GM19395 (cell line): ENCODE measurements around the gene C2orf72.
"Not testable (repeated sequence)": the region's sequence is repeated elsewhere in the genome, so short reads cannot be mapped to it uniquely, and the experiment has no call there.

Experiments
- ATAC-seq: cut with Tn5 transposase; IDR thresholded peaks from one replicate; pipeline ENCODE4 v1.9.1; 2021; ENCODE audit warnings: mild to moderate bottlenecking, moderate library complexity; ENCODE audit not compliant: unreplicated experiment

C2orf72 gene

GRCh38 chr2:231037202-231037730 lies at the start of gene C2orf72:
Gene C2orf72 (plus strand): TSS chr2:231037523. CDS start chr2:231037566, 43 bp downstream.
- ATAC-seq, result no peak

DNA sequence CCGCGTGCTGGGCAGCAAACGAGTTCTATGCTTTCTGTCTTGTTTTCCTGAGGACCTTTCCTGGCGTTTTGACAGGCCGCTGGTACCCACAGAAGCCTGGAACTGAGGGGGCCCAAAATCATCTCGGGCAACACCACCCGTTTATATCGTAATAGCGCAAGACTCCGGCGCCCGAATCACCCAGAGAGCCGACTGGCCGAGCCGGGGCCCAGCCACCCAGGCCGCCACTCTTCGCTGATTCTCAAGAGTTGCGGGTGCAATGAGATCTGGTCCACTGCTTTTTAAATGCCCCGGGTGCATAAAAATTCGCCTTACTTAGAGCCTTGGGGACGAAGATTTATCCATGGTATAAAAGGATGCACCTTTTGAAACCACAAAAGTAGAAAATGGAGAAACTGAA lies 47.6 kb upstream of the C2orf72 start:
- no peak for ATAC-seq

DNA sequence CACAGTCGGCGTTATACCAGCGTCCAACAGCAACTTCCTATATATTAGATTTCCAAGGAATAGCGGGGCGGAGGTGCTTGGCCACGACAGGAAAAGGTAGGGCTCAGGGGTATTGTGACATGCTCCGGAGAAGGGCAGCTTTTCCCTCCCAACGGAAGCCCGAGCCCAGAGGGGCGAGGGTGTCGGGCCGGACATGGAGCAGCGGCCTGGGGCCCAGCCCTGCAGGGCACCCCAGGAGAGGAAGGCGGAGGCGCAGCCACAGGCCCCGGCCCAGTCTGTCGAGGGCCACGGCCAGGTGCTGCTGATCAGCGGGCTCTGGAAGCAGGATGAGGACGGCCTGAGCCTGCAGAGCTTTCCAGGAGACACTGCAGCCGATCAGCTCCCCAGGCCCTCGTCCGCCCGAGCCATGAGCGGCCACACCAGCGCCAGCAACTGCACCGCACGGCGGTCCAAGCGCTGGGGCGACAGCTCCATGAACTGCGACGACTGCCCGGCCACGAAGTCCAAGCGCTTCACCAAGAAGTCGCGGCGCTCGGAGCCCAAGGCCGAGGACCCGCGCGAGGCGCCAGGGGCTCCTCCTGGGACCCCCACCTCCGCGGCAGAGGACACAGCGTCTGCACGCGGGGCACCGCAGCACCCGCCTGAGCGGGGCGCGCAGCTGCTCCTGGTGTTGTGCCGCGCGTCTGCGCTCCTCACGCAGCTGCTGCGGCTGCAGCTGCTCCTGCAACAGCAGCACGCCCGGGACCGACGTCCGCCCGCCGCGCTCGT lies 47.0 kb upstream of the C2orf72 start:
- no peak for ATAC-seq

GRCh38 chr2:230990899-230991150 lies 46.5 kb upstream of the C2orf72 start:
- ATAC-seq, result no peak

DNA sequence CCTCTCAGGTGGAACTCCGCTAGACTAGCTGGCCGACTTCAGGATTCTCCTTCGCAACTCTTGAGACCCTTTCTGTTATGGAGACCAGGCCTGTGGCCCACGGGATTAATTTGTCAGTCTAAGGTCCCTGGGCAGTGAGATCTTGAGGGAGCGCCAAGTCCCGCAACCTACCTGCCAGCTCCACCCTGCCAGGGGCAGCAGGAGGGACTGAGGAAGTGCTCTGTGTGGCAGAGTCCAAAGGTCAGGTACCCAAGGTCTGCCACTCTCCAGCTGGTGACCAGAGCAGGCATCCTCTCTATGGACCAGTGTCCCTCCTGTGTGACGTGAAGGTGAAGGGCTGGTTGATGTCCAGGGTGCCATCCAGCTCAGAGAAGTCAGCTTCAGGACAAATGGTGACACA lies 45.7 kb upstream of the C2orf72 start:
- no peak for ATAC-seq

GRCh38 chr2:230995821-230996220 lies 41.5 kb upstream of the C2orf72 start, which contains the start of gene SPATA3:
Gene SPATA3 (plus strand): TSS chr2:230996121. CDS start chr2:230996234, 113 bp downstream.
- ATAC-seq, result no peak

DNA sequence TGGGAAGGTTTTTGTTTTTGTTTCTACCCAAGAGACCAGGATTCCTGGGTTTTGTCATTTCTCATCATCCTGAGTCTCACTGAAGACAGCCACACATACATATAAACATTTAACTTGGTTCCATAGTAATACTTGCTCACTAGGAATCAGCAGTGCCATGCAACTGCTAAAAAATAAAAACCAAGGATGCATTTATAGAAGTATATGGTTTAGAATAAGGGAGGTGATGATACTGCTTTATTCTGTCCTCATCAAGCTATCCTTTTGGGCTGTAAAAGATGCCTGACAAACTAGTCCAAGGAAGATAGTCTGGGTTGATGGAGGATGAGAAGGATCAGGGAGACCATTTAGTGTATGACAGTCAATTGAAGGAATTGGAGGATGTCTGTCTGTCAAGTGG lies 40.7 kb upstream of the C2orf72 start:
- ATAC-seq, result no peak

DNA sequence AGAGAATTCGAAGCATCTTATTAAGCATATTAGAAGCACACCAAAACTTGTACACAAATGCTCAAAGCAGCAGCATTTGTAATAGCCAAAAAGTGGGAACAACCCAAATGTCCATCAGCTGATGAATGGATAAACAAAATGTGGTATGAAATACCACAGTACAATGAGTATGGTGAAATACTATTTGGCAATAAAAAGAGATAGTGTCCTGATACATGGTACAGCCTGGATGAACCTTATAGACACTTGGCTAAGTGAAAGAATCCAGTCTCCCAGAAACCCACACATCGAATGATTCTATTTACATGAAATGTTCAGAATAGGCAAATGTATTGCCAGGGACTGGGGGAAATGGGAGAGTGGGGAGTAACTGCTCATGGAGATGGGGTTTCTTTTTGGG lies 38.4 kb upstream of the C2orf72 start:
- no peak for ATAC-seq

DNA sequence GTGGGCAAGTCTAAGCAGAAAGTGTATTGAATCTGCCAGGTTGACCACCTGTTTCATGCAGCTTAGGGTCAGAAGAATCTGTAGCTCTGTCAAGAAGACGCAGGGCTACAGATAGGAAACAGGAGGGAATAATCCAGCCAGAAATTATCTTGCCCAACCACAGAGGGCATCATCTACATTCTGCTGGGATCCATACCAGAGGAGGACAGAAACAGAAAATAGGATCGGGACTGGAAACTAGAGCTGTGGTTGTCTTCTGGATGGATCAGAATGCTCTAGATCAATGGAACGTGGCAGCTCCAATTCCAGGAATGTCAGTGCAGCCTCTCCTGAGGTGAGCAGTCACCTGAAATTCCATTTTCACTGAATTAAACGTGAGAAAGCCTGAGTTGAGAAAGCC lies 37.8 kb upstream of the C2orf72 start:
- ATAC-seq, result no peak

GRCh38 chr2:231000211-231000904 lies 37.0 kb upstream of the C2orf72 start:
- ATAC-seq, result no peak

GRCh38 chr2:231001036-231001435 lies 36.3 kb upstream of the C2orf72 start:
- ATAC-seq, result no peak

GRCh38 chr2:231001921-231002320 lies 35.4 kb upstream of the C2orf72 start:
- ATAC-seq, result no peak

DNA sequence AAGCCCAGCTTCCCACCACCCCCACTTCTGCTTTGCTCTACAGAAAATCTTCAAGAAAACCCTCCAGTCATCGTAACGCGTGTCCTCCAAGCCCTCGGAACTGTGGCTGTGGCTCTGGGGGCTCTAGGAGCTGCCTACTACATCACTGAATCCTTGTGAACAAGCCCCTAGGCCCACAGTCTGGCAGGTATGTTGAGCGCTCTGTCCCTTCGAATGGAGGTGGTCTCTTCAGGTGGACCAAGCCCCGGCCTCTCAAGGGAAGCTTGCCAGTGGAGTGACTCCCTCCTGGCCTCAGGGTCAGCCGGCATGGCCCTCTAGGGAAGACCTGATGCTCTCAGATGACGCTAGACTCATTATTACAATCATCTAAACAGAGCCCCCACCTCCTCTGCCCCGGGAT lies 34.7 kb upstream of the C2orf72 start:
- ATAC-seq, result no peak

DNA sequence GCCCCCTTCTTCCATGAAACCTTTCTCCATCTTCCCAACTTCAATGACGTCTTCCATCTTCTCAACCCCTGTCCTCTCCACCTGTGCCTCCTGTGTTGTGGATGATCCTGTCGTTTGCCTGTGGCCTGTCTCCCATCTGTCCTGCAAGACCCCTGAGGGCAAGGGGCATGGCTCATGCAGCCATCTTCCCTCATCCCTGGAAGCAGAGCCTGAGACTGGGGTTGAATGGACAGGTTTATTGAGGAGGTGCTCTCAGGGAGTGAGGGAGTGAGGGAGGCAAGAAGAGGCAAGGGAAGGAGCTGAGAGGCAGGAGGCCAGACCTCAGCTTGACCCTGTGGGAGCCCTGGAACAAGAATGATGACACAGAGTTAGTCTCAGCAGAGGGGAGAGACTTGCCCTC lies 34.1 kb upstream of the C2orf72 start:
- no peak for ATAC-seq

DNA sequence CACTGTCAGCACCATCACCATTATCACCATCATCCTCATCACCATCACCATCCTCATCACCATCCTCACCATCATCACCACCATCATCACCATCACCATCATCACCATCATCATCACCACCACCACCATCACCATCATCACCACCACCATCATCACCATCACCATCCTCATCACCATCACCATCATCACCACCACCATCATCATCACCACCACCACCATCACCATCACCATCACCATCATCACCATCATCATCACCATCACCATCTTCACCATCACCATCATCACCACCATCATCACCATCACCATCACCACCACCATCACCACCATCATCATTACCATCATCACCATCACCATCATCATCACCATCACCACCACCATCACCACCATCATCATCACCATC lies 32.4 kb upstream of the C2orf72 start:
- ATAC-seq, result not testable (repeated sequence)

- no peak for ATAC-seq
These were observed 29.8 kb upstream of the C2orf72 start for GRCh38 chr2:231007286-231008098.

DNA sequence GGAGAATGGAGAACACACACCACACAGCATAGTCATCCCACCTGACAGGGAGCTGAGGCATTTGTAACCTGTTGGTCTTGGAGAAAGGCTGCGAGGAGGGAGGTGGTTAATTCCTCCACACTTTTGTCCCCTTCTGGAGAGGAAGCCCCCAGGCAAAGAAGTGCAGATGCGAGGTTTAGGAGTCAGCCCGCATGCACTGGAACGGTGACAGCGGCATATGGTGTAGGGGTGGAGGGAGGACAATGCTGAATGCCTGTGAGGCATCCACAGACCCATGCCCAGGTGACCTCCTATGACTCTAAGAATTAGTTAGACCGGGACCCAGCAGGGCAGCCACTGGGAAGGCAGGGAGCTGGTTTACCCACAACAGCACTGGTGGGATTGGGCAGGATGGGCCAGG lies 29.2 kb upstream of the C2orf72 start:
- no peak for ATAC-seq

DNA sequence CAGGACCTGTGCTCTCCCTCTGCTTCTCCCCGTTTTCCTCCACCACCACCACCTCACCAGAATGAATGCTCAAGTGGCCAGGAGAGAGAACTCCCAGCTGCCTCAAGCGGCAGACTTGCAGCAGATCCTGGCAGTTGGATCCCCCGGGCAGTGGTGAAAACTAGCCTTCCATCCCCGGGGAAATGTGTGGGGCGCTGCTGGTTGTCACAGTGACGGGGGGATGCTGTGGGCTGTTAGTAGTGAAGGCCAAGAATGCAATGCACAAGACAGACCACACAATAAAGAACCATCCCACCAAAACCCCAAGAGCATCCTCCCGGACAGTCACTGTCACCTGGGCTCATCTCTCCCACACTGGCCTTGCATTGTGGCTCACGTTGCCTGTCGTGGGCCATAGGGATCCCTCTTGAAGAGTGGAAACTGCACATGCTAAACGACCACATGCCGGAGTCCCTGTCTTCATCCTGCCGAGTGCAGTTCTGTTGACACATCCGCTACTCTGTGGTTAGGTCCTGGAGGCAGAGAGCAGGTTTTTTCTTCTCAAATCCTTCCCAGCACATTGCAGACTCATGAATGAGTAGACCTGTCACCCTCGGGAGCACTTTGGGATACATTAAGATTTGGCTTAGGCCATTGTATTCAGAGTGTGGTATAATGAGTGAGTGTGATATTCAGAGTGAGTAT lies 27.9 kb upstream of the C2orf72 start:
- ATAC-seq, result no peak

DNA sequence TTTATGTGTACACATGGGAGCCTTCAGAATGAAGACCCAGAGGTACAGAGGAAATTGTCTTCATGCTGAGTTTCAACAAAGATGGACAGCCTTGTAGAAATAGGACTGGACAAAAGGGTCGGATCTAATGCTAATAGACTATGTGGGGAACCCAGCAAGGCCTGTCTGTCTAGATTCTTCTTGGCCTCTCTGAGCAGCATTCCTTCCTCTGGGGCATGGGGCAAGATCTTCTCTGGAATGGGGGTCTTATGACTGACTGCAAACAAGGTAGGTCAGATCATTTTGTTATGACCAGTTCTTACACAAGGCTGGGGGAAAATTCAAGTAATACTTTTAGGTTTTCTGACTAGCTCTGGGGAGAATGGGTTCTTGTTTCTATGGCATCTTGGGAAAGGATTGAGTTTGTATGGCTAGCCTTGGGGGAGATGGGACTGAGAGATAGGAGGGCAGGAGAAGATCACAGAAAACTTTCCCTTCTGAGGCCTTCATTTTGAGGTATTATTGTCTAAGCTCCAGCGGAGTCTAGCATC lies 27.1 kb upstream of the C2orf72 start:
- no peak for ATAC-seq

GRCh38 chr2:231011526-231011925 lies 25.8 kb upstream of the C2orf72 start:
- no peak for ATAC-seq

- ATAC-seq, result no peak
These were observed 24.9 kb upstream of the C2orf72 start for GRCh38 chr2:231012463-231012862.
